Measurements from ENCODE around the gene LGALS3.

Gene LGALS3

DNA sequence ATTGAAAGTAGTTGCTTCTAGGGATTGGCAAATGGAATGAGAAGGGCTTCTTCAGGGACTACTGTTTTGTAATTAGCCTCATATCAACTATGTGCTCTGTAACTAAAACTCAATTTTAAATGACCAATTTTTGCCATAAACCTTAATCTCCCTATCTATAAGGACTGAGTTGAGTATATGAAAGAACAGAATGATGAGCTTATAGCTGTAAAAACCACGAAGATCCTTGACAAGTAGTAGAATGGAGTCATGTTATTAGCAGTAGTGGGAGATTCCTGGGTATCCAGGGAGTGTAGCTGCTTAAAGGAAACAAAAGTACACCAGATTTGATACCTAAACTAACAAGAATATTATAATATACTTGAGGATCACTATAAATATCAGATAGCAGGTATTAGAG is 28.0 kb downstream of the LGALS3 start:
- Histone ChIP-seq H3K36me3 (ENCODE audit: control insufficient read depth in 2 of 2, insufficient read depth in 1 of 2, low read length in 2 of 2) (peaks cover 68 to 79% of the 10 kb centered on the region in 2 experiments), H3K4me3 (ENCODE audit: low read depth, low read length) (no peak overlapping the region), H3K27ac (ENCODE audit: extremely low read depth, low read depth, low read length) (no peak overlapping the region), H3K9me3 (ENCODE audit: control insufficient read depth, insufficient read depth, low read depth, low read length) (no peaks in the 10 kb centered on the region), H3K4me1 (ENCODE audit: control insufficient read depth, insufficient read depth, low read length) (no peaks in the 10 kb centered on the region)
- CTCF ChIA-PET: interaction anchor here (1.6 kb wide), 1 partner anchor 67 kb away, joined by 5 read pairs; no protein-coding TSS in a partner anchor
- POLR2A ChIA-PET: no interaction called here
- no peak for TF ChIP-seq ZNF184 (tag by site-specific recombination; IDR thresholded peaks at IDR 0.05)
- TF ChIP-seq ZNF175 (tag by site-specific recombination; IDR thresholded peaks at IDR 0.05): no peak
- TF ChIP-seq PRDM10 (tag by site-specific recombination; IDR thresholded peaks at IDR 0.05): no peak
- no peak for TF ChIP-seq ZNF510 (tag by site-specific recombination; IDR thresholded peaks at IDR 0.05; ENCODE audit: insufficient replicate concordance)
- no peak for TF ChIP-seq ZFHX2 (tag by site-specific recombination; conservative IDR thresholded peaks at IDR 0.05)
- TF ChIP-seq ZNF23 (tag by site-specific recombination; IDR thresholded peaks at IDR 0.05; ENCODE audit: borderline replicate concordance): no peak

DNA sequence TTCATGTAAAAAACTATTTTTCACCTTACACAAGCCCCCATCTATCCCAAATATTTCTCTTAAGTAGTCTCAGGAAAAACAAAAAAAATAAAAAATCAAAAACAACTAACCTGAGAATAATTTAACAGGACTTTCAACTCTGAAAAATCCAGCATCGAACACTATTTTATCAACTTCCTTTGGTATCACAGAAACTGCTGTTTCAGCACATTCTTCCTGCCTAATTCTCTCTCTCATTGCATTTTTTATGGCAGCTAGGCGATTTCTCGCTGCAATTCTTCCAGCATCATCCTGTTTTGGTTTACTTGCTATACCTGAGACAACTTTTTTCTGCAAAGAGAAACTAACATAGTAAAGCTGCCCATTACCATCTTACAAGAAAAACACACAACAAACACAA is 29.4 kb downstream of the LGALS3 start:
- peaks cover 68 to 85% of the 10 kb centered on the region in 2 experiments for H3K36me3 ChIP-seq (ENCODE audit: control insufficient read depth in 2 of 2, insufficient read depth in 1 of 2, low read length in 2 of 2)
- CTCF ChIA-PET: interaction anchor here (1.1 to 4.0 kb wide), 2 partner anchors 70 to 76 kb away, joined by 3 to 43 read pairs; no protein-coding TSS in a partner anchor
- TF ChIP-seq ZNF26 (tag by site-specific recombination; IDR thresholded peaks at IDR 0.05) (no peak), ZNF19 (tag by site-specific recombination; IDR thresholded peaks at IDR 0.05; ENCODE audit: low read depth) (no peak), ZNF280D (tag by site-specific recombination; IDR thresholded peaks at IDR 0.05) (no peak), ZNF311 (tag by site-specific recombination; IDR thresholded peaks at IDR 0.05; ENCODE audit: borderline replicate concordance) (no peak), ZNF2 (tag by site-specific recombination; IDR thresholded peaks at IDR 0.05) (no peak), ZNF654 (tag by site-specific recombination; IDR thresholded peaks at IDR 0.05; ENCODE audit: low read depth) (no peak), YY1 (tag by site-specific recombination; IDR thresholded peaks at IDR 0.05) (no peak), ZNF404 (tag by site-specific recombination; IDR thresholded peaks at IDR 0.05) (no peak), ZNF560 (tag by site-specific recombination; IDR thresholded peaks at IDR 0.05; ENCODE audit: borderline replicate concordance) (no peak), ZNF394 (tag by site-specific recombination; IDR thresholded peaks at IDR 0.05; ENCODE audit: borderline replicate concordance) (no peak), FEZF1 (tag by site-specific recombination; IDR thresholded peaks at IDR 0.05) (no peak)
- TF ChIP-seq, protein P1, sequence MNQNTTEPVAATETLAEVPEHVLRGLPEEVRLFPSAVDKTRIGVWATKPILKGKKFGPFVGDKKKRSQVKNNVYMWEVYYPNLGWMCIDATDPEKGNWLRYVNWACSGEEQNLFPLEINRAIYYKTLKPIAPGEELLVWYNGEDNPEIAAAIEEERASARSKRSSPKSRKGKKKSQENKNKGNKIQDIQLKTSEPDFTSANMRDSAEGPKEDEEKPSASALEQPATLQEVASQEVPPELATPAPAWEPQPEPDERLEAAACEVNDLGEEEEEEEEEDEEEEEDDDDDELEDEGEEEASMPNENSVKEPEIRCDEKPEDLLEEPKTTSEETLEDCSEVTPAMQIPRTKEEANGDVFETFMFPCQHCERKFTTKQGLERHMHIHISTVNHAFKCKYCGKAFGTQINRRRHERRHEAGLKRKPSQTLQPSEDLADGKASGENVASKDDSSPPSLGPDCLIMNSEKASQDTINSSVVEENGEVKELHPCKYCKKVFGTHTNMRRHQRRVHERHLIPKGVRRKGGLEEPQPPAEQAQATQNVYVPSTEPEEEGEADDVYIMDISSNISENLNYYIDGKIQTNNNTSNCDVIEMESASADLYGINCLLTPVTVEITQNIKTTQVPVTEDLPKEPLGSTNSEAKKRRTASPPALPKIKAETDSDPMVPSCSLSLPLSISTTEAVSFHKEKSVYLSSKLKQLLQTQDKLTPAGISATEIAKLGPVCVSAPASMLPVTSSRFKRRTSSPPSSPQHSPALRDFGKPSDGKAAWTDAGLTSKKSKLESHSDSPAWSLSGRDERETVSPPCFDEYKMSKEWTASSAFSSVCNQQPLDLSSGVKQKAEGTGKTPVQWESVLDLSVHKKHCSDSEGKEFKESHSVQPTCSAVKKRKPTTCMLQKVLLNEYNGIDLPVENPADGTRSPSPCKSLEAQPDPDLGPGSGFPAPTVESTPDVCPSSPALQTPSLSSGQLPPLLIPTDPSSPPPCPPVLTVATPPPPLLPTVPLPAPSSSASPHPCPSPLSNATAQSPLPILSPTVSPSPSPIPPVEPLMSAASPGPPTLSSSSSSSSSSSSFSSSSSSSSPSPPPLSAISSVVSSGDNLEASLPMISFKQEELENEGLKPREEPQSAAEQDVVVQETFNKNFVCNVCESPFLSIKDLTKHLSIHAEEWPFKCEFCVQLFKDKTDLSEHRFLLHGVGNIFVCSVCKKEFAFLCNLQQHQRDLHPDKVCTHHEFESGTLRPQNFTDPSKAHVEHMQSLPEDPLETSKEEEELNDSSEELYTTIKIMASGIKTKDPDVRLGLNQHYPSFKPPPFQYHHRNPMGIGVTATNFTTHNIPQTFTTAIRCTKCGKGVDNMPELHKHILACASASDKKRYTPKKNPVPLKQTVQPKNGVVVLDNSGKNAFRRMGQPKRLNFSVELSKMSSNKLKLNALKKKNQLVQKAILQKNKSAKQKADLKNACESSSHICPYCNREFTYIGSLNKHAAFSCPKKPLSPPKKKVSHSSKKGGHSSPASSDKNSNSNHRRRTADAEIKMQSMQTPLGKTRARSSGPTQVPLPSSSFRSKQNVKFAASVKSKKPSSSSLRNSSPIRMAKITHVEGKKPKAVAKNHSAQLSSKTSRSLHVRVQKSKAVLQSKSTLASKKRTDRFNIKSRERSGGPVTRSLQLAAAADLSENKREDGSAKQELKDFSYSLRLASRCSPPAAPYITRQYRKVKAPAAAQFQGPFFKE (tag by site-specific recombination; IDR thresholded peaks at IDR 0.05; ENCODE audit: borderline replicate concordance): no peak
- TF ChIP-seq, protein P2, sequence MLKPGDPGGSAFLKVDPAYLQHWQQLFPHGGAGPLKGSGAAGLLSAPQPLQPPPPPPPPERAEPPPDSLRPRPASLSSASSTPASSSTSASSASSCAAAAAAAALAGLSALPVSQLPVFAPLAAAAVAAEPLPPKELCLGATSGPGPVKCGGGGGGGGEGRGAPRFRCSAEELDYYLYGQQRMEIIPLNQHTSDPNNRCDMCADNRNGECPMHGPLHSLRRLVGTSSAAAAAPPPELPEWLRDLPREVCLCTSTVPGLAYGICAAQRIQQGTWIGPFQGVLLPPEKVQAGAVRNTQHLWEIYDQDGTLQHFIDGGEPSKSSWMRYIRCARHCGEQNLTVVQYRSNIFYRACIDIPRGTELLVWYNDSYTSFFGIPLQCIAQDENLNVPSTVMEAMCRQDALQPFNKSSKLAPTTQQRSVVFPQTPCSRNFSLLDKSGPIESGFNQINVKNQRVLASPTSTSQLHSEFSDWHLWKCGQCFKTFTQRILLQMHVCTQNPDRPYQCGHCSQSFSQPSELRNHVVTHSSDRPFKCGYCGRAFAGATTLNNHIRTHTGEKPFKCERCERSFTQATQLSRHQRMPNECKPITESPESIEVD (tag by site-specific recombination; IDR thresholded peaks at IDR 0.05): no peak

More for the DNA sequence above, 29.4 kb downstream of the LGALS3 start:
- POLR2A ChIA-PET: no interaction called here
- Histone ChIP-seq H3K4me1 (ENCODE audit: control insufficient read depth, insufficient read depth, low read length) (no peaks in the 10 kb centered on the region), H3K27ac (ENCODE audit: extremely low read depth, low read depth, low read length) (no peak overlapping the region), H3K9me3 (ENCODE audit: control insufficient read depth, insufficient read depth, low read depth, low read length) (no peaks in the 10 kb centered on the region), H3K4me3 (ENCODE audit: low read depth, low read length) (no peak overlapping the region)

Data from HEK293 (cell line).